Neural cell (in vitro differentiated cells): ENCODE results near the gene LTBP1. TPM values are rescaled to one million over a fixed set of nuclear protein-coding genes. Genes with fewer than 3 reads are reported as not detected.

ENCODE experiments used
- H2AFZ ChIP-seq: fragments of 200-600, 300-800 bp; sonication (generic), shearing (Covaris generic); 2 replicates; pipeline ENCODE4 v1.6.0; 2014; ENCODE audit warnings: low read depth, mild to moderate bottlenecking, antibody characterized with exemption, low read length, moderate library complexity
- H3F3A ChIP-seq: fragments of 200-600 bp; shearing (Covaris generic); 2 replicates; pipeline ENCODE4 v1.6.1; 2016; ENCODE audit warnings: mild to moderate bottlenecking, moderate library complexity, mixed read lengths, antibody characterized with exemption, low read length; ENCODE audit not compliant: insufficient read depth, poor library complexity, severe bottlenecking
- H3K27ac ChIP-seq: fragments of 200-600, 300-800 bp; sonication (generic), shearing (Covaris generic); 2 replicates; pipeline ENCODE4 v1.5.1; 2014; ENCODE audit warnings: mild to moderate bottlenecking, low read length, moderate library complexity
- H3K27me3 ChIP-seq: fragments of 300-800, 200-600 bp; sonication (generic), shearing (Covaris generic); 2 replicates; pipeline ENCODE4 v1.6.0; 2014; ENCODE audit warnings: mild to moderate bottlenecking, low read depth, low read length, moderate library complexity; ENCODE audit not compliant: insufficient read depth
- H3K36me3 ChIP-seq: fragments of 300-800, 200-600 bp; sonication (generic), shearing (Covaris generic); 2 replicates; pipeline ENCODE4 v1.5.1; 2014; ENCODE audit warnings: mild to moderate bottlenecking, antibody characterized with exemption, low read length, moderate library complexity; ENCODE audit not compliant: insufficient read depth
- H3K4me2 ChIP-seq: fragments of 300-800, 200-600 bp; sonication (generic), shearing (Covaris generic); 2 replicates; pipeline ENCODE4 v1.6.0; 2014; ENCODE audit warnings: mild to moderate bottlenecking, low read length
- H3K4me3 ChIP-seq: fragments of 300-800, 200-600 bp; sonication (generic), shearing (Covaris generic); 2 replicates; pipeline ENCODE4 v1.5.1; 2014; ENCODE audit warnings: mild to moderate bottlenecking, low read length, moderate library complexity
- H3K79me2 ChIP-seq: fragments of 200-600 bp; shearing (Covaris generic); replicated peaks from 2 replicates; pipeline ENCODE4 v1.6.0; 2014; ENCODE audit warnings: mild to moderate bottlenecking, low read length, moderate library complexity; ENCODE audit not compliant: insufficient read depth
- H3K9ac ChIP-seq: fragments of 300-800, 200-600 bp; sonication (generic), shearing (Covaris generic); 2 replicates; pipeline ENCODE4 v1.6.1; 2016; ENCODE audit warnings: mild to moderate bottlenecking, low read length, mixed read lengths
- H3K9me2 ChIP-seq: fragments of 200-600 bp; shearing (Covaris generic); 2 replicates; pipeline ENCODE4 v1.6.1; 2016; ENCODE audit warnings: mild to moderate bottlenecking, low read length, mixed read lengths; ENCODE audit not compliant: insufficient read depth
- H3K9me3 ChIP-seq: fragments of 200-600, 300-800 bp; sonication (generic), shearing (Covaris generic); 2 replicates; pipeline ENCODE4 v1.6.1; 2016; ENCODE audit warnings: mild to moderate bottlenecking, mixed run types, low read length, moderate library complexity, mixed read lengths
- H4K20me1 ChIP-seq: fragments of 200-600 bp; shearing (Covaris generic); 2 replicates; pipeline ENCODE4 v1.6.1; 2016; ENCODE audit warnings: mild to moderate bottlenecking, mixed run types; ENCODE audit not compliant: insufficient read depth
- CTCF ChIP-seq: fragments of 450-650 bp; IDR thresholded peaks from 2 replicates; pipeline ENCODE4 v1.5.1; 2014; ENCODE audit warnings: antibody characterized with exemption, mild to moderate bottlenecking, moderate library complexity; ENCODE audit not compliant: poor library complexity, severe bottlenecking
- EP300 ChIP-seq: fragments of 450-650 bp; conservative IDR thresholded peaks from 2 replicates; pipeline ENCODE4 v1.6.1; 2014; ENCODE audit warnings: antibody characterized with exemption, mild to moderate bottlenecking, moderate library complexity; ENCODE audit not compliant: poor library complexity, severe bottlenecking
- EZH2 ChIP-seq: fragments of 200-600, 300-800 bp; shearing (Covaris generic), sonication (generic); IDR thresholded peaks from 2 replicates; pipeline ENCODE4 v1.6.1; 2014; ENCODE audit warnings: antibody characterized with exemption, low read length, borderline replicate concordance, mild to moderate bottlenecking; ENCODE audit not compliant: insufficient read depth, poor library complexity, severe bottlenecking
- MXI1 ChIP-seq: fragments of 450-650 bp; conservative IDR thresholded peaks from 2 replicates; pipeline ENCODE4 v1.6.1; 2014; ENCODE audit warnings: antibody characterized with exemption, mild to moderate bottlenecking; ENCODE audit not compliant: poor library complexity, severe bottlenecking
- POLR2AphosphoS5 ChIP-seq: IDR thresholded peaks from 2 replicates; pipeline ENCODE4 v1.6.1; 2012
- RAD21 ChIP-seq: fragments of 450-650 bp; conservative IDR thresholded peaks from 2 replicates; pipeline ENCODE4 v1.6.1; 2014; ENCODE audit warnings: antibody characterized with exemption, mild to moderate bottlenecking, moderate library complexity
- REST ChIP-seq: IDR thresholded peaks from 2 replicates; pipeline ENCODE4 v1.6.1; 2012; ENCODE audit warnings: borderline replicate concordance
- SMC3 ChIP-seq: fragments of 450-650 bp; conservative IDR thresholded peaks from 2 replicates; pipeline ENCODE4 v1.6.1; 2014; ENCODE audit warnings: antibody characterized with exemption, mild to moderate bottlenecking, moderate library complexity; ENCODE audit not compliant: poor library complexity
- TAF1 ChIP-seq: IDR thresholded peaks from 2 replicates; pipeline ENCODE4 v1.6.1; 2012; ENCODE audit warnings: low read depth
- polyA plus RNA-seq: library from polyadenylated mRNA; depleted of rRNA; stranded (reverse); fragments of >200 nt; gene quantifications from 2 replicates; pipeline ENCODE4 v1.2.3, GENCODE V29; 2014

Gene LTBP1
- polyA plus RNA-seq, 1 donor from 2014 or later = 1.8 TPM

GRCh38 chr2:33409417-33409955 lies 462.7 kb downstream of the LTBP1 start:
- Histone ChIP-seq H3K9me3 (no peaks in the 10 kb centered on the region), H4K20me1 (no peaks in the 10 kb centered on the region), H3K9me2 (no peaks in the 10 kb centered on the region), H3K79me2 (no peaks in the 10 kb centered on the region), H3K27ac (no peak overlapping the region), H3K36me3 (no peaks in the 10 kb centered on the region), H3K4me3 (no peak overlapping the region), H2AFZ (no peak overlapping the region), H3K27me3 (no peaks in the 10 kb centered on the region), H3K9ac (no peak overlapping the region), H3F3A (no peaks in the 10 kb centered on the region), H3K4me2 (no peak overlapping the region)
- TF ChIP-seq REST (no peak), TAF1 (no peak), SMC3 (no peak), POLR2AphosphoS5 (no peak), RAD21 (no peak), MXI1 (no peak), CTCF (no peak), EP300 (no peak), EZH2 (no peak)

- H3K27me3 ChIP-seq = no peaks in the 10 kb centered on the region
- no peaks in the 10 kb centered on the region for H4K20me1 ChIP-seq
- H3K9ac ChIP-seq = no peak overlapping the region
- H3K27ac ChIP-seq = no peak overlapping the region
- H3F3A ChIP-seq = no peaks in the 10 kb centered on the region
- no peaks in the 10 kb centered on the region for H3K9me3 ChIP-seq
- H2AFZ ChIP-seq = no peak overlapping the region
- H3K9me2 ChIP-seq = no peaks in the 10 kb centered on the region
- TF ChIP-seq CTCF (no peak), EP300 (no peak), REST (no peak), MXI1 (no peak), EZH2 (no peak), TAF1 (no peak), POLR2AphosphoS5 (no peak), SMC3 (no peak), RAD21 (no peak)
- H3K4me2 ChIP-seq = no peak overlapping the region
- no peaks in the 10 kb centered on the region for H3K36me3 ChIP-seq
- no peaks in the 10 kb centered on the region for H3K79me2 ChIP-seq
- H3K4me3 ChIP-seq = no peak overlapping the region
Observed at GRCh38 chr2:33411765-33412164, 465.0 kb downstream of the LTBP1 start.
